Renal cortex interstitium (tissue), 11 donors: ENCODE data around the gene PLXNA2. TPM values are rescaled to one million over a fixed set of nuclear protein-coding genes. Genes with fewer than 3 reads are reported as not detected.

Source experiments
- DNase-seq, 11 donors: peaks; one replicate each; pipeline ENCODE4 v3.0.0-alpha.2; 2013; ENCODE audit warnings: low read depth in 9 of 11, low spot score in 4 of 11; ENCODE audit errors: extremely low read depth in 1 of 11
- polyA plus RNA-seq, 3 donors: library from polyadenylated mRNA; unstranded; fragments of 120-200 nt; gene quantifications; one replicate each; pipeline ENCODE4 v1.2.1, GENCODE V29; 2013; ENCODE audit not compliant: insufficient read length in 3 of 3

Gene PLXNA2
- polyA plus RNA-seq, 3 donors: 13.7 to 16.6 (median 16.1) TPM

GRCh38 chr1:208034135-208034534, 210.0 kb downstream of the PLXNA2 start:
- DNase-seq: no peak

GRCh38 chr1:208033236-208033635, 210.9 kb downstream of the PLXNA2 start:
- DNase-seq: no peak

GRCh38 chr1:208031932-208032320, 212.3 kb downstream of the PLXNA2 start:
- no peak for DNase-seq

DNA sequence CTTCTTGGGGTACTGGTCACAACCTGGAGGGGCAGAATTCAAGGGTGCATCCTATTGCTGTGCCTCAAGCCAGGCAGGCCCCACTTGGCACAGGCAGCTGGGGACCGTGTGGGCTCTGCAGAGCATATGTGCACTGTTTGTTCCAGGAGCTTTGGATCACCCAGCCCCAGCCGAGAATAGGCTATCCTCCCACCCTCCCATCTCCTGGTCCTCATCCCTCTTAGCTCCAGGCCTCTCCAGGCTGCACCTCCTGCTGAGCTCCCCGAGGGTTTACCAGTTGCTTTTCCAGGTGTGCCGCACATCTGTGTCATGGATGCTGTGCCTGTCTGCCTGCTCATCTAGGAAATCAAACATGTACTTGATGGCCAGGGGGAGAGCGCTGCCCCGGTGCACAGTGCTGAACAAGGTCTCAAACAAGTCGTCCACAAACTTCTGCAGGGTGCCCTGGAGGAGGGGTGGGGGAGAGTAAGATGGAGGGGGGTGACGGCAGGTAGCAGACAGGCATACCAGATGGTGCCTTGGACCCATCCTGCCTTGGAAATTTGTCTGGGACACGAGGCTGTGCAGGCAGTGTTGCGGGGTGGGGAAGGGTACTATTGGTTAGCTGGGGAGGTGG, 212.8 kb downstream of the PLXNA2 start:
- DNase-seq: no peak

- peak in 10 of 11 donors; percentile 56 to 76 (median 70) for DNase-seq
Observed at GRCh38 chr1:208030288-208031091, 213.7 kb downstream of the PLXNA2 start.

- DNase-seq: peak in 2 of 11 donors; percentile 29 to 32
Observed at GRCh38 chr1:208029381-208030287, 214.6 kb downstream of the PLXNA2 start.

DNA sequence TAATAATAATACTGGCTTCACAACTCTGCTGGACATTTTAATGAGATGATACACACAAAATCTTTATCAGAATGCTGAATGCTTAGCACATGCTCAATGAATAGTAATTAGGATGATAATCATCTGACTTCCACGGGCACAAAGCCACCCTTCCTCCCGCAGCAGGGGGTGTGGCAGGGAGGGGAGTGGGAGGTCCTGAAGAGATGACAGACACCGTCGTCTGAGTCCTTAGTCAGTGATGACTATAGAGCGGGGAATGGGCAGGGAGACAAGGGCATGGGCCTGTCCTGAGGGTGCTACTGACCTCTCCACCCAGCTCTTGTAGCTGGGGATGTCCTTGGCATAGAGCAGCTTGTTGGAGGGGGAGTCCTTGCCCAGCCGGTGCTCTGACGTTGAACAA, 215.7 kb downstream of the PLXNA2 start:
- no peak for DNase-seq

DNA sequence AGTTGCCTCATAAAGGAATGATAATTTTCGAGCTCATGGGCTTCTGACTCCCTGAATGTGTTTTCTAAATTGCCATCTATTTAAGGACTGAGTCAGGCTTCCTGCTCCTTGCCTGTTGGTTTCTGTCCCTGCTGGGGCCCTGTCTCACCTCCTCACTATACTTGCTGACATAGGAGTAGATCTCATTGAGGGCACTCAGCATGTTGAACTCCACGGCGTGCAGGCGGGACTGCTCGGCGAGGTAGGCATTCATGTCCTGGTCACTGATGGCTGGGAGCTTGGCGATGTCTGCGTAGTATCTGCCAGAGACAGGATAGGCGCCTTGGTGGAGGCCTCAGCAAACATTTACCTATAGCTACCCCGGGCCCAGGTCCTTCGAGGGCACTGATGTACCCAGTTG, 216.3 kb downstream of the PLXNA2 start:
- no peak for DNase-seq

- no peak for DNase-seq
Observed at GRCh38 chr1:208026880-208027438, 217.2 kb downstream of the PLXNA2 start.

DNA sequence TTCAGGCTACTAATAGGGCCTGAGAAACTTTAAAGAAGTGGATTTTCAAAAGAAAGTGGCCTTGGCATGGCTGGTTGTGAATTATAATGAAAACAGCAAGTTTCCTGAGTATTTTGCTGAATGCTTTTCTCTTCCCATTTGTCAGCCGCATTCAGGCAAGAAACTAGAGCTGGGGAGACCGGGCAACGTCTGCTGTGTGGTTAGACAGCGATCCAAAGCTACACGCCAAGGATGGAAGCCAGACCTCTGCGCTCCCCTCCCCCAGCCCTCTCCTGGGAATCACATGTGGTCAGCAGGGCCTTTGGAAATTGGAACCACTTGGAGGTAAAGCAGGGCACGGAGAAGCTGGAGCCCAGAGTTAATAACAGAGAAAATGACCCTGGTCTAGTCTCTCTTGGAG, 219.2 kb downstream of the PLXNA2 start:
- no peak for DNase-seq

- no peak for DNase-seq
Observed at GRCh38 chr1:208024406-208024805, 219.8 kb downstream of the PLXNA2 start.

DNA sequence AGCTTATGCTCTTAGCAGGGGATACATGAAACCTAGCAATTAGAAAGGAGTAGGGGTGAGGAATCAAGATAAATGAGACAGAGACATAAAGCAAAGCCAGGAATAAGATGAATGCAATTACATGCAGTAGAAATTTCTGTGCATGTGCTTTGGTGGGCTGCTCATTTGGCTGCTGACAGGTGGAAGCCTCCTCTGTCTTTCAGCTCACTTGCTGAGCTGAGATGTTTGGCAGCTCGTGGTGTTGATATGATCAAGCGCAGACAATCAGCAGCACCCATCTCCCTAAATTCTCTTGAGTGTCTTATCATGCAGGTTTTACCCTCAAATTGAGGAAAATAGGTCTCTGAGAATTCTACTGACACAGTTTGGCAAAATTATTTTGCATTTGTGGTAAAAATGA, 224.9 kb downstream of the PLXNA2 start:
- no peak for DNase-seq

- no peak for DNase-seq
Observed at GRCh38 chr1:208015255-208015654, 228.9 kb downstream of the PLXNA2 start.

DNA sequence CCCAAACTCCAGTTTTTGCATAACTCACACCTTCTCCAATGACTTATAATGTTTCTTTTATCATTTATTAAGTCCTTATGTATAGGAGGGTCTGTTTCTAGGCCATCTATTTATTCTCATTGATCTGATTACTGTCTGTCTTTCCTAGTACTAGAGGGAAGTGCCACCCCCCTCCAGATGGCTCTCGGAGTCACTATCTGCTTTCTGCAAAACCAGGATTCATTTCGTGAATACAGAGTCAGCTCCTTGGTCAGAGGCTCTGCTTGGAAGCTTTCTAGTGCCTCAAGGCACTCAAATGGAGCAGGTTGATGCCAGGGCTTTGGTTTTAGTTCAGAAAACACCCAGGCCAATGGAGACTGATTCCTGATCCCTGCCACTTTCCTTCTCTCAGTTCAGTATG, 231.0 kb downstream of the PLXNA2 start:
- DNase-seq: no peak

GRCh38 chr1:208012721-208013120, 231.5 kb downstream of the PLXNA2 start:
- no peak for DNase-seq

DNA sequence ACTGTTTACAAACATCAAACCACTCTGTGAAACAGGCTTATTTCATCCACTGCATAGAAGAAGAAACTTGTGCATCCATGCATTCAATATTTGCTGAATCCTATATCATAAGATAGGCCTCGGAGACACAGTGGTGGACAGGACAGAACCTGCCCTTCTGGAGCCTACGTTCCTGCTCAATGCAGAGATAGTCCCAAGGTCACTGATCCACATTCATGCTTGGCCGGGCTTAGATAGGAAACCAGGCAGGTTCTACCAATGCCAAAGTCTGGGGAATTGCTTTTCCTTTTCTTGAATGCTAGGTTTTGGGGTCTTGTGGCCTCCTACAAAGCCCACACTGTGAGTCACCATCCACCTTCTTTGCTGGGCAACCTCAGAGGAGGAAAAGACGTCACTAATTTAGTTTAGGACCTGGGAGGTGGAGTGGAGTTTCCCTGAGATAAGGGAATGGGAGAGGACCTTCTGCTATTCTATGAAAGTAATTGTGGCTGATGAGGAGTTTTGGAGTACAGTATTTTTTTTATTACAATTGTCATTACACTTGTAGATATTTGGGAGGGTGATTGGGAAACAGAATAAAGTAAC, 233.6 kb downstream of the PLXNA2 start:
- DNase-seq: no peak

DNA sequence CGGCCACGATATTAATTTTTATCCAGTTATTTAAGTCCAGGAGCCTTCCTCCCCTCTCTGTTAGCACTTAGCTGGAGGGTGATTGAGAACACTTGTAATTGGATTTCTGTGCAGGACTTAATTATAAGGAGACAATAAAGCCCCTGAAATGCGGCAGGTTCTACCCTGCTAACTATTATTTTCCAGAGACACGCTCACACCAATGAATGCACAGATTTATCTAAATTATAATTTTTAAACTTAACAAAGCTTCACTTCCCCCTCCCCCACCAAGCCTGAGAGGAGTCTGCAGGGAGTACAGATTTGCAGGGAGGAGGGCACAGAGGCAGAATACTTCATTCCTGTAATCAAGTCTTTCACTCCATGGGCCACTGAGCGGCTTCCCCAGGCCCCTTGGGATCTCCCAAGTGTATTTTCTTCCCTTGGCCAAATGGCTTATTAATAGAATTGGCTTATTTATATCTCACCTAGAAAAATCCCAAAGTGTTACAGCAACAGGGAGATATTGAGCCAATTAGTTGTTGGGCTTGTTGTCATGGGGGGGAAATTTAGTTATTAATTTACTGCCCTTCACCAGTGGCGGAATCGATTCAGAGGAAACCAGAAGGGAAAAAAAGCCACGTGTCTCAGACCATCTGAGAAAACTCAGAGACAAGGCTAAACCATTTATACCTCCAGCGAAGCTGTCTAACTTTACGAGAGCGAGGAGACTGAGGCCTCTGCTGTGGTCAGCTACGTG, 234.3 kb downstream of the PLXNA2 start:
- DNase-seq: no peak

DNA sequence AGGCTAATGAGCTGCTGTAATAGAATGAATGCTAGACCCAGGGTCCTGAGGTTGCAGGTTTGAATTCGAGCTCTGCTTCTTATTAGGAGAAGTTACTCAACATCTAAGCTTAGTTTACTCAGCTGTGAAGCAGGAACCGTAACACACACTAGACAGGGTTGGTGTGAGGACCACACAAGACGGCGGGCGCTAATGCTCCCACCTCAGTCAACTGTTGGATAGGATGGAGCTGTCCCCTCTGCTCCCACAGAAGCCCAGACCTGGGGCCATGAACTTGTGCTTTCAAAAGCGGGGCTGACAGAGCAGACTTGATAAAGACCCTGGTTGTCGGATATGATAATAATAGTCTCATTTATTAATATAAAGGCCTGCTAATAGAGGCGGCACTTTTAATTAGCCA, 234.9 kb downstream of the PLXNA2 start:
- DNase-seq: no peak
